GM06990 (cell line): ENCODE results near the gene SMIM22.

ENCODE experiments used
- DNase-seq: peaks from one replicate; pipeline ENCODE4 v3.0.0-alpha.2; 2011; ENCODE audit not compliant: insufficient read length; ENCODE audit errors: extremely low read depth
- H3K27me3 ChIP-seq: replicated peaks from 2 replicates; pipeline ENCODE4 v1.6.0; 2011; ENCODE audit warnings: low read length; ENCODE audit not compliant: control insufficient read depth, insufficient read depth
- H3K36me3 ChIP-seq: 2 replicates; pipeline ENCODE4 v1.5.1; 2011; ENCODE audit warnings: low read length; ENCODE audit not compliant: control insufficient read depth, insufficient read depth
- H3K4me3 ChIP-seq: replicated peaks from 2 replicates; pipeline ENCODE4 v1.5.1; 2011; ENCODE audit warnings: low read depth, mild to moderate bottlenecking, control low read depth, low read length
- TF ChIP-seq, protein P1 (sequence below): IDR thresholded peaks from 2 replicates; pipeline ENCODE4 v1.5.1; 2011; ENCODE audit warnings: low read length, control low read depth, mild to moderate bottlenecking, inconsistent platforms; ENCODE audit not compliant: insufficient read depth, poor library complexity, severe bottlenecking

SMIM22 gene

DNA sequence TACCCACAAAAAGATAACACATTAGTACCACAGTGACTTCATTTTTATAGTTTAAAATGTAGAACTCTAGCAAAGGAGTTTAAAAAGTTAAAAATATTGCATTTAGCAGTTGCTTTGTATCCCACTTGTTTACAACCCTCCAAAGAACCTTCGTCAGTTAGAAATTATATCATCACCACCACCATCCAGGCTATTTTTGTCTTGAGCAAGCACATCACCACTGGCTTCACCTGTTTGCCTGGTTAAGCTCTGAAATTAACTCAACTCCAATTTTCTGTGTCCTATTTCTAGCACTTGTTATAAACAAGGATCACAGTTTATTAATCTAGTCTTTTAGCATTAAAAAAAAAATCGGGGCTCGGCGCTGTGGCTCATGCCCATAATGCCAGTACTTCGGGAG lies 45.8 kb downstream of the SMIM22 start:
- TF ChIP-seq, protein P1, sequence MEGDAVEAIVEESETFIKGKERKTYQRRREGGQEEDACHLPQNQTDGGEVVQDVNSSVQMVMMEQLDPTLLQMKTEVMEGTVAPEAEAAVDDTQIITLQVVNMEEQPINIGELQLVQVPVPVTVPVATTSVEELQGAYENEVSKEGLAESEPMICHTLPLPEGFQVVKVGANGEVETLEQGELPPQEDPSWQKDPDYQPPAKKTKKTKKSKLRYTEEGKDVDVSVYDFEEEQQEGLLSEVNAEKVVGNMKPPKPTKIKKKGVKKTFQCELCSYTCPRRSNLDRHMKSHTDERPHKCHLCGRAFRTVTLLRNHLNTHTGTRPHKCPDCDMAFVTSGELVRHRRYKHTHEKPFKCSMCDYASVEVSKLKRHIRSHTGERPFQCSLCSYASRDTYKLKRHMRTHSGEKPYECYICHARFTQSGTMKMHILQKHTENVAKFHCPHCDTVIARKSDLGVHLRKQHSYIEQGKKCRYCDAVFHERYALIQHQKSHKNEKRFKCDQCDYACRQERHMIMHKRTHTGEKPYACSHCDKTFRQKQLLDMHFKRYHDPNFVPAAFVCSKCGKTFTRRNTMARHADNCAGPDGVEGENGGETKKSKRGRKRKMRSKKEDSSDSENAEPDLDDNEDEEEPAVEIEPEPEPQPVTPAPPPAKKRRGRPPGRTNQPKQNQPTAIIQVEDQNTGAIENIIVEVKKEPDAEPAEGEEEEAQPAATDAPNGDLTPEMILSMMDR: no peak

More for the DNA sequence above, 45.8 kb downstream of the SMIM22 start:
- no peak overlapping the region for H3K4me3 ChIP-seq
- no peak for DNase-seq
- H3K27me3 ChIP-seq: no peaks in the 10 kb centered on the region
- H3K36me3 ChIP-seq: peaks cover 30% of the 10 kb centered on the region
